GM12891 (cell line): ENCODE results near the gene COL4A6.

Source experiments
- DNase-seq: peaks from one replicate; pipeline ENCODE4 v3.0.0; 2011; ENCODE audit warnings: low spot score; ENCODE audit not compliant: insufficient read length
- FAIRE-seq: peaks from 2 replicates; lab custom pipeline; 2011; peaks lifted over from hg19 to GRCh38; lab: Jason Lieb, UNC
- PAX5 ChIP-seq: IDR thresholded peaks from 2 replicates; pipeline ENCODE4 v1.6.1; 2011; ENCODE audit warnings: low read length, moderate library complexity, mild to moderate bottlenecking; ENCODE audit not compliant: insufficient read depth, severe bottlenecking
- POLR2A ChIP-seq: IDR thresholded peaks from 2 replicates; pipeline ENCODE4 v1.6.1; 2011; ENCODE audit warnings: low read depth, low read length, control low read depth
- POLR2AphosphoS5 ChIP-seq: IDR thresholded peaks from 2 replicates; pipeline ENCODE4 v1.6.1; 2011; ENCODE audit warnings: low read depth, low read length, control low read depth
- POU2F2 ChIP-seq: IDR thresholded peaks from 2 replicates; pipeline ENCODE4 v1.6.1; 2011; ENCODE audit warnings: low read depth, mild to moderate bottlenecking, control low read depth, low read length, moderate library complexity
- SPI1 ChIP-seq: IDR thresholded peaks from 2 replicates; pipeline ENCODE4 v1.6.1; 2011; ENCODE audit warnings: low read depth, low read length, control low read depth
- TAF1 ChIP-seq: IDR thresholded peaks from 2 replicates; pipeline ENCODE4 v1.6.1; 2011; ENCODE audit warnings: low read depth, low read length, control low read depth

The COL4A6 gene

GRCh38 chrX:108299101-108299591 lies 139.1 kb downstream of the COL4A6 start:
- FAIRE-seq = no peak
- no peak for DNase-seq
- no peak for TF ChIP-seq TAF1
- no peak for TF ChIP-seq PAX5
- no peak for TF ChIP-seq POU2F2
- TF ChIP-seq POLR2AphosphoS5 = no peak
- no peak for TF ChIP-seq POLR2A

- FAIRE-seq = no peak
- no peak for DNase-seq
- TF ChIP-seq TAF1 (no peak), SPI1 (no peak), POU2F2 (no peak), POLR2AphosphoS5 (no peak), POLR2A (no peak), PAX5 (no peak)
Observed at GRCh38 chrX:108298165-108298602, 140.0 kb downstream of the COL4A6 start.

GRCh38 chrX:108297290-108297689 lies 140.9 kb downstream of the COL4A6 start:
- FAIRE-seq (no peak), DNase-seq (no peak)
- no peak for TF ChIP-seq TAF1

GRCh38 chrX:108292053-108292452 lies 146.2 kb downstream of the COL4A6 start:
- DNase-seq = no peak
- TF ChIP-seq POU2F2 (no peak), PAX5 (no peak), SPI1 (no peak), POLR2AphosphoS5 (no peak), TAF1 (no peak), POLR2A (no peak)
- no peak for FAIRE-seq

- FAIRE-seq (no peak), DNase-seq (no peak)
- TF ChIP-seq TAF1 (no peak), POLR2AphosphoS5 (no peak), POU2F2 (no peak), SPI1 (no peak), PAX5 (no peak), POLR2A (no peak)
Observed at GRCh38 chrX:108285918-108286317, 152.3 kb downstream of the COL4A6 start.

- TF ChIP-seq TAF1 (no peak), POU2F2 (no peak), SPI1 (no peak), PAX5 (no peak), POLR2A (no peak), POLR2AphosphoS5 (no peak)
- DNase-seq = no peak
- no peak for FAIRE-seq
Observed at GRCh38 chrX:108285356-108285755, 152.9 kb downstream of the COL4A6 start.

- FAIRE-seq = no peak
- TF ChIP-seq SPI1 (no peak), POU2F2 (no peak), POLR2AphosphoS5 (no peak), TAF1 (no peak), POLR2A (no peak), PAX5 (no peak)
- no peak for DNase-seq
Observed at GRCh38 chrX:108275732-108276131, 162.5 kb downstream of the COL4A6 start.

GRCh38 chrX:108271397-108271787 lies 166.8 kb downstream of the COL4A6 start:
- FAIRE-seq (no peak), DNase-seq (no peak)
- TF ChIP-seq TAF1 = no peak

GRCh38 chrX:108270739-108271396 lies 167.4 kb downstream of the COL4A6 start:
- FAIRE-seq (no peak), DNase-seq (no peak)
- TF ChIP-seq PAX5 = no peak
- TF ChIP-seq TAF1 = no peak
- no peak for TF ChIP-seq POLR2A
- TF ChIP-seq POU2F2 = no peak
- no peak for TF ChIP-seq SPI1
- no peak for TF ChIP-seq POLR2AphosphoS5

- DNase-seq (no peak), FAIRE-seq (no peak)
- no peak for TF ChIP-seq SPI1
- TF ChIP-seq POLR2A = no peak
- TF ChIP-seq PAX5 = no peak
- TF ChIP-seq POU2F2 = no peak
- TF ChIP-seq TAF1 = no peak
- no peak for TF ChIP-seq POLR2AphosphoS5
Observed at GRCh38 chrX:108270280-108270679, 167.9 kb downstream of the COL4A6 start.
